ENCODE measurements around the gene ZCCHC8. TPM values are rescaled to one million over a fixed set of nuclear protein-coding genes. Genes with fewer than 3 reads are reported as not detected.

Gene ZCCHC8
- total RNA-seq, 1 donor from 2014 or later, result 23.5 TPM

GRCh38 chr12:122508163-122508562 lies 7.4 kb upstream of the ZCCHC8 start:
- Histone ChIP-seq H3K9me3 (no peaks in the 10 kb centered on the region), H3K27ac (no peak overlapping the region), H3K36me3 (peaks cover 100% of the 10 kb centered on the region), H3K4me1 (no peaks in the 10 kb centered on the region), H3K4me3 (no peak overlapping the region), H3K27me3 (ENCODE audit: low read depth) (no peaks in the 10 kb centered on the region)
- intact Hi-C loops (cut with DNase I), result no loop called here
- DNase-seq, result no peak
- TF ChIP-seq, protein P1, sequence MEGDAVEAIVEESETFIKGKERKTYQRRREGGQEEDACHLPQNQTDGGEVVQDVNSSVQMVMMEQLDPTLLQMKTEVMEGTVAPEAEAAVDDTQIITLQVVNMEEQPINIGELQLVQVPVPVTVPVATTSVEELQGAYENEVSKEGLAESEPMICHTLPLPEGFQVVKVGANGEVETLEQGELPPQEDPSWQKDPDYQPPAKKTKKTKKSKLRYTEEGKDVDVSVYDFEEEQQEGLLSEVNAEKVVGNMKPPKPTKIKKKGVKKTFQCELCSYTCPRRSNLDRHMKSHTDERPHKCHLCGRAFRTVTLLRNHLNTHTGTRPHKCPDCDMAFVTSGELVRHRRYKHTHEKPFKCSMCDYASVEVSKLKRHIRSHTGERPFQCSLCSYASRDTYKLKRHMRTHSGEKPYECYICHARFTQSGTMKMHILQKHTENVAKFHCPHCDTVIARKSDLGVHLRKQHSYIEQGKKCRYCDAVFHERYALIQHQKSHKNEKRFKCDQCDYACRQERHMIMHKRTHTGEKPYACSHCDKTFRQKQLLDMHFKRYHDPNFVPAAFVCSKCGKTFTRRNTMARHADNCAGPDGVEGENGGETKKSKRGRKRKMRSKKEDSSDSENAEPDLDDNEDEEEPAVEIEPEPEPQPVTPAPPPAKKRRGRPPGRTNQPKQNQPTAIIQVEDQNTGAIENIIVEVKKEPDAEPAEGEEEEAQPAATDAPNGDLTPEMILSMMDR (IDR thresholded peaks at IDR 0.05), result no peak
- ATAC-seq, result no peak

DNA sequence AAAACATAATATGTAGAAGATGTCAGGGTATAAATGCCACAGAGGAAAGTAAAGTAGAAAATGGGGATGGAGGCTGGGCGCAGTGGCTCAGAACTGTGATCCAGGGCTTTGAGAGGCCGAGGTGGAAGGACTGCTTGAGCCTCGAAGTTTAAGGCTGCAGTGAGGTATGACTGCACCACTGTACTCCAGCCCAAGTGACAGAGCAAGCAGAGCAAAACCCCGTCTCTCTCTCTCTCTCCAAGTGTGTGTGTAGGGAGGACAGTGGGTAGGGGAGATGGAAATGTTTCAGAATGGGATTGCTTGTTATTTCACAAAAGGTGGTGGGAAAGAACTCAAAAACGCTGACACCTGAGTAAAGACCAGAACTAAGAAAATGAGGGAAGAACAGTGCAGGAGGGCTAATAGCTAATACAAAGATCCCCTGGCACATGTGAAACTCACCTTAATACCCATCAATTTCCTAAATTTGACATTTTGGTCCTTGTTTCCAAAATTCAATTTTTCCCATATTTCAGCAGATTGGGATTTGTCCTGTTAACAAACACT lies 5.7 kb upstream of the ZCCHC8 start:
- H3K27me3 ChIP-seq (ENCODE audit: low read depth), result no peaks in the 10 kb centered on the region
- TF ChIP-seq, protein P1 (IDR thresholded peaks at IDR 0.05), result no peak
- H3K36me3 ChIP-seq, result peaks cover 86% of the 10 kb centered on the region
- no peak overlapping the region for H3K4me3 ChIP-seq
- no peak for ATAC-seq
- intact Hi-C loops (cut with DNase I), result no loop called here
- DNase-seq, result no peak
- H3K4me1 ChIP-seq, result peaks cover 7% of the 10 kb centered on the region
- H3K27ac ChIP-seq, result no peak overlapping the region
- no peaks in the 10 kb centered on the region for H3K9me3 ChIP-seq

- no peaks in the 10 kb centered on the region for H3K9me3 ChIP-seq
- peaks cover 77% of the 10 kb centered on the region for H3K36me3 ChIP-seq
- no peak for DNase-seq
- intact Hi-C loops (cut with DNase I), result no loop called here
- H3K27ac ChIP-seq, result no peak overlapping the region
- H3K27me3 ChIP-seq (ENCODE audit: low read depth), result no peaks in the 10 kb centered on the region
- TF ChIP-seq, protein P1 (IDR thresholded peaks at IDR 0.05), result no peak
- H3K4me3 ChIP-seq, result no peak overlapping the region
- no peak for ATAC-seq
- peaks cover 12% of the 10 kb centered on the region for H3K4me1 ChIP-seq
Measured at GRCh38 chr12:122505419-122506051, 4.8 kb upstream of the ZCCHC8 start.

DNA sequence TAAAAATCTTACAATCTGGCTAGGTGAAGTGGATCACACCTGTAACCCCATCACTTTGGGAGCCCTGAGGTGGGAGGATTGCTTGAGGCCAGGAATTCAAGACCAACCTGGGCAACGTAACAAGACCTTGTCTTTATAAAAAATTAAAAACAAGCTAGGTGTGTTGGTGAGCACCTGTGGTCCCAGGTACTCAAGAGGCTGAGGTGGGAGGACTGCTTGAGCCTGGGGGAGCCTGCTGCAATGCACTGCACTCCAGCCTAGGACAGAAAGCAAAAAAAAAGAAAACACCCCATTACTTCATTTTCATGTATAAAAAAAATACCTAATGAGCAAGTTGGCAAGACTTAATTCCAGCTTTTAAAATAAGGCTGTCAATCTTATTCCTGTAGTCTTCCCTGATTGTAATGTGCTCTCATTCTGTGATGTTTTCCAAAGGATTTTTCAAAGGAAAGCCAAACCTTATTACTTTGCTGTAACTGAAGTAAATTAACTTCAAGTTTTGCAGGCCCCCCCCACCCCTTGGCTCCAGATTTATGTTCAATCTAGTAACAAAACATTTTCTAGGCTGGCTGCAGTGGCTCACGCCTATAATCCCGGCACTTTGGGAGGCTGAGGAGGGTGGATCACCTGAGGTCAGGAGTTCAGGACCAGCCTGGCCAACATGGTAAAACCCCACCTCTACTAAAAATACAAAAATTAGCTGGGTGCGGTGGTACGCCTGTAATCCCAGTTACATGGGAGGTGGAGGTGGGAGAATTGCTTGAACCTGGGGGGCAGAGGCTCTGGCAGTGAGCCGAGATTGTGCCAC lies 3.3 kb upstream of the ZCCHC8 start:
- peaks cover 21% of the 10 kb centered on the region for H3K4me1 ChIP-seq
- TF ChIP-seq, protein P1 (IDR thresholded peaks at IDR 0.05), result no peak
- H3K36me3 ChIP-seq, result peaks cover 62% of the 10 kb centered on the region
- ATAC-seq, result no peak
- no peaks in the 10 kb centered on the region for H3K27me3 ChIP-seq (ENCODE audit: low read depth)
- no peaks in the 10 kb centered on the region for H3K9me3 ChIP-seq
- H3K27ac ChIP-seq, result no peak overlapping the region
- H3K4me3 ChIP-seq, result no peak overlapping the region
- no peak for DNase-seq
- intact Hi-C loops (cut with DNase I), result no loop called here

- intact Hi-C loops (cut with DNase I), result no loop called here
- no peak overlapping the region for H3K27ac ChIP-seq
- peaks cover 54% of the 10 kb centered on the region for H3K36me3 ChIP-seq
- DNase-seq, result no peak
- no peak for ATAC-seq
- H3K4me1 ChIP-seq, result peaks cover 28% of the 10 kb centered on the region
- H3K27me3 ChIP-seq (ENCODE audit: low read depth), result no peaks in the 10 kb centered on the region
- no peak overlapping the region for H3K4me3 ChIP-seq
- TF ChIP-seq, protein P1 (IDR thresholded peaks at IDR 0.05), result no peak
- no peaks in the 10 kb centered on the region for H3K9me3 ChIP-seq
Measured at GRCh38 chr12:122503147-122503751, 2.5 kb upstream of the ZCCHC8 start.
